OCI-LY7 (cell line): ENCODE results near the gene SEL1L2. TPM values are rescaled to one million over a fixed set of nuclear protein-coding genes. Genes with fewer than 3 reads are reported as not detected.

Experiments used
- BruUV-seq: library from RNA; stranded (reverse); fragments of 400-500 nt; replicated peaks from 2 replicates; lab custom pipeline; 2021; lab: Mats Ljungman, UMichigan
- CTCF ChIA-PET: fragments of 300-600 bp; sonication (Branson Sonifier 250); formaldehyde crosslinking; loops from one replicate; lab custom pipeline; 2022; ENCODE audit warnings: antibody characterized with exemption; ENCODE audit not compliant: unreplicated experiment; lab: Charles Lee
- POLR2A ChIA-PET: fragments of 300-600 bp; sonication (Branson Sonifier 250); formaldehyde crosslinking; loops from one replicate; lab custom pipeline; 2022; ENCODE audit warnings: antibody characterized with exemption; lab: Charles Lee
- DNase-seq: peaks from one replicate; pipeline ENCODE4 v3.0.0-alpha.2; 2015; ENCODE audit warnings: low spot score
- H2AFZ ChIP-seq: fragments of 200-600 bp; sonication (generic), shearing (Covaris generic); 2 replicates; pipeline ENCODE4 v1.6.1; 2014; ENCODE audit warnings: mild to moderate bottlenecking, antibody characterized with exemption, low read length, moderate library complexity
- H3K27ac ChIP-seq: fragments of 200-600 bp; sonication (generic); 2 replicates; pipeline ENCODE4 v1.5.1; 2014; ENCODE audit warnings: mixed run types, low read depth, mild to moderate bottlenecking, moderate library complexity, low read length, inconsistent platforms; ENCODE audit not compliant: poor library complexity, severe bottlenecking
- H3K36me3 ChIP-seq: fragments of 200-600 bp; sonication (generic); 2 replicates; pipeline ENCODE4 v1.6.1; 2014; ENCODE audit warnings: mild to moderate bottlenecking, antibody characterized with exemption, low read length, moderate library complexity, mixed read lengths; ENCODE audit not compliant: insufficient read depth
- H3K4me1 ChIP-seq: fragments of 200-600 bp; sonication (generic); 2 replicates; pipeline ENCODE4 v1.5.1; 2014; ENCODE audit warnings: mild to moderate bottlenecking, low read length; ENCODE audit not compliant: insufficient read depth, poor library complexity, severe bottlenecking
- H3K4me2 ChIP-seq: fragments of 200-600 bp; sonication (generic); 2 replicates; pipeline ENCODE4 v1.6.1; 2014; ENCODE audit warnings: mild to moderate bottlenecking, low read length
- H3K4me3 ChIP-seq: fragments of 200-600 bp; sonication (generic); 2 replicates; pipeline ENCODE4 v1.5.1; 2014; ENCODE audit warnings: mild to moderate bottlenecking, low read depth, low read length; ENCODE audit not compliant: poor library complexity, severe bottlenecking
- H3K79me2 ChIP-seq: fragments of 200-600 bp; sonication (generic); 2 replicates; pipeline ENCODE4 v1.6.1; 2016; ENCODE audit warnings: low read depth, mild to moderate bottlenecking, low read length, moderate library complexity, mixed read lengths; ENCODE audit not compliant: insufficient read depth
- H3K9me2 ChIP-seq: fragments of 200-600 bp; sonication (generic); 2 replicates; pipeline ENCODE4 v1.6.1; 2016; ENCODE audit warnings: mild to moderate bottlenecking, low read length, mixed read lengths; ENCODE audit not compliant: insufficient read depth
- H3K9me3 ChIP-seq: fragments of 200-600 bp; sonication (generic); 2 replicates; pipeline ENCODE4 v1.6.1; 2014; ENCODE audit warnings: mild to moderate bottlenecking, mixed run types, low read length, mixed read lengths
- H4K20me1 ChIP-seq: fragments of 200-600 bp; sonication (generic); 2 replicates; pipeline ENCODE4 v1.6.1; 2014; ENCODE audit warnings: mild to moderate bottlenecking, antibody characterized with exemption, low read length, moderate library complexity, mixed read lengths; ENCODE audit not compliant: insufficient read depth
- CTCF ChIP-seq: fragments of 200-600 bp; sonication (generic); conservative IDR thresholded peaks from 2 replicates; pipeline ENCODE4 v1.5.1; 2014; ENCODE audit warnings: mild to moderate bottlenecking, antibody characterized with exemption, low read length, moderate library complexity, mixed read lengths
- EZH2phosphoT487 ChIP-seq: fragments of 200-600 bp; sonication (generic); IDR thresholded peaks from 2 replicates; pipeline ENCODE4 v1.6.1; 2018; ENCODE audit warnings: low read depth, borderline replicate concordance, mild to moderate bottlenecking, mixed run types, antibody characterized with exemption, low read length, moderate library complexity, mixed read lengths
- intact Hi-C: fragments of 100-400 bp; cut with micrococcal nuclease; formaldehyde crosslinking; loops from one replicate; pipeline ENCODE4 v1.10.0; 2022; ENCODE audit not compliant: unreplicated experiment
- total RNA-seq, 2 experiments: library from RNA; depleted of rRNA in 1 of 2; stranded (reverse); fragments of >200 nt in 1 of 2; shearing (Covaris generic) in 1 of 2; gene quantifications; 2 replicates each; pipeline ENCODE4 v1.2.3, GENCODE V29; 2014 to 2022

SEL1L2 gene
- total RNA-seq, 2 experiments from 2014 or later, result not detected

DNA sequence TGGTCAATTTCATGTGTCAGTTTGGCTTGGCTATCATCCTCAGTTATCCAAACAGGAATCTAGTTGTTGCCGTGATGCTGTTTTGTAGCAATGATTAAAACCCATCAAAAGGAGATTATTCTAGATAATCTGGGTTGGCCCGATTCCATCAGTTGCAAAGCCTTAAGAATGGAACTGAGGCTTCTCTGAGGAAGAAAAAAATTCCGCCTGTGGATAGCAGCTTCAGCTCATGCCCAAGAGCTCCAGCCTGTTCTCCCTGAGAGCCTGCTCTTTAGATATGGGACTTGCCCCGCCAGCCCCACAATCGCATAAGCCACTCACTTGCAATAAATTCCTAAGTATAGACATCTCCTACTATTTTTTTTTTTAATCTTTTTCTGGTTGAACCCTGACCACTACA, 61.5 kb downstream of the SEL1L2 start:
- H3K9me3 ChIP-seq, result no peaks in the 10 kb centered on the region
- H3K4me2 ChIP-seq, result no peak overlapping the region
- no peaks in the 10 kb centered on the region for H4K20me1 ChIP-seq
- no peaks in the 10 kb centered on the region for H3K36me3 ChIP-seq
- BruUV-seq, result no TSS peak
- no peaks in the 10 kb centered on the region for H3K9me2 ChIP-seq
- H2AFZ ChIP-seq, result no peak overlapping the region
- TF ChIP-seq EZH2phosphoT487, result no peak
- TF ChIP-seq CTCF, result no peak
- POLR2A ChIA-PET, result no interaction called here
- DNase-seq, result no peak
- no peak overlapping the region for H3K27ac ChIP-seq
- intact Hi-C loops, result no loop called here
- H3K4me1 ChIP-seq, result no peaks in the 10 kb centered on the region
- no peaks in the 10 kb centered on the region for H3K79me2 ChIP-seq
- H3K4me3 ChIP-seq, result no peak overlapping the region
- CTCF ChIA-PET, result no interaction called here

GRCh38 chr20:13927171-13927570, 63.2 kb downstream of the SEL1L2 start:
- CTCF ChIA-PET, result no interaction called here
- H3K4me1 ChIP-seq, result no peaks in the 10 kb centered on the region
- BruUV-seq, result no TSS peak
- no peak for DNase-seq
- H3K9me2 ChIP-seq, result no peaks in the 10 kb centered on the region
- H3K4me2 ChIP-seq, result no peak overlapping the region
- no peak overlapping the region for H2AFZ ChIP-seq
- intact Hi-C loops, result no loop called here
- H4K20me1 ChIP-seq, result no peaks in the 10 kb centered on the region
- no peak overlapping the region for H3K4me3 ChIP-seq
- H3K9me3 ChIP-seq, result no peaks in the 10 kb centered on the region
- TF ChIP-seq CTCF, result no peak
- TF ChIP-seq EZH2phosphoT487, result no peak
- H3K27ac ChIP-seq, result no peak overlapping the region
- POLR2A ChIA-PET, result no interaction called here
- no peaks in the 10 kb centered on the region for H3K79me2 ChIP-seq
- no peaks in the 10 kb centered on the region for H3K36me3 ChIP-seq

GRCh38 chr20:13922241-13922640, 68.2 kb downstream of the SEL1L2 start:
- intact Hi-C loops, result no loop called here
- CTCF ChIA-PET, result no interaction called here

More at GRCh38 chr20:13922241-13922640, 68.2 kb downstream of the SEL1L2 start:
- Histone ChIP-seq H3K27ac (no peak overlapping the region), H3K4me1 (no peaks in the 10 kb centered on the region), H3K36me3 (no peaks in the 10 kb centered on the region), H3K79me2 (no peaks in the 10 kb centered on the region), H2AFZ (no peak overlapping the region), H3K4me2 (no peak overlapping the region), H4K20me1 (no peaks in the 10 kb centered on the region), H3K9me2 (no peaks in the 10 kb centered on the region), H3K4me3 (no peak overlapping the region), H3K9me3 (no peaks in the 10 kb centered on the region)
- TF ChIP-seq EZH2phosphoT487 (no peak), CTCF (no peak)
- POLR2A ChIA-PET, result no interaction called here
- DNase-seq, result no peak
- no TSS peak for BruUV-seq
